Measurements from ENCODE around the gene HOXA3. TPM values are rescaled to one million over a fixed set of nuclear protein-coding genes. Genes with fewer than 3 reads are reported as not detected.

HOXA3 gene
- total and polyA plus RNA-seq, 9 of the 15 experiments (the other 6 are each of a cell fraction or from before 2014, with no cell fraction given) = 0.04 to 0.13 TPM; not detected in 7

DNA sequence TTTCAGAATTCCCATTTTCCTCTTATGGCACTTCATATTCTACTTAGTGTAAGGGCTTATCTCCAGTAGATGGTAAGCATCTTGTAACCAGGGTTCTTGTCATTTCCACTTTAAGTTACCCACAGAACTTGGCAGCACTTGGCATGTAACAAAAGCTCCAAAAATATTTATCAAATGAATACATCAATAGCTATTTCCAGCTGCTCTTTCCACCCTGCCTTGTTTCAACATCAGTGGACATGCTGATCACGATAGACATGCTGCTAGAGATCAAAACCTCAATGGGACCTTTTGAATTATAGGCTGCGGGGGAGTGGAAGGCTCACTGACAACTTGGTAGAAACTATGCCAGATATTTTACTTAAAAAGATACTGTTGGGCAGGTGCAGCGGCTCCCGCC, 89.4 kb downstream of the HOXA3 start:
- no peak overlapping the region for H3K4me2 ChIP-seq (ENCODE audit: insufficient read depth, low read length)
- no peak overlapping the region for H3K4me3 ChIP-seq
- no TSS peak for BruUV-seq (replicated peaks)
- no peak for TF ChIP-seq DNMT1 (IDR thresholded peaks at IDR 0.05)
- TF ChIP-seq PCBP1 (IDR thresholded peaks at IDR 0.05; ENCODE audit: low read depth, low read length, poor library complexity, severe bottlenecking) = no peak
- no peak for TF ChIP-seq HDAC3 (IDR thresholded peaks at IDR 0.05; ENCODE audit: borderline replicate concordance, partially characterized antibody)
- TF ChIP-seq, protein P1, sequence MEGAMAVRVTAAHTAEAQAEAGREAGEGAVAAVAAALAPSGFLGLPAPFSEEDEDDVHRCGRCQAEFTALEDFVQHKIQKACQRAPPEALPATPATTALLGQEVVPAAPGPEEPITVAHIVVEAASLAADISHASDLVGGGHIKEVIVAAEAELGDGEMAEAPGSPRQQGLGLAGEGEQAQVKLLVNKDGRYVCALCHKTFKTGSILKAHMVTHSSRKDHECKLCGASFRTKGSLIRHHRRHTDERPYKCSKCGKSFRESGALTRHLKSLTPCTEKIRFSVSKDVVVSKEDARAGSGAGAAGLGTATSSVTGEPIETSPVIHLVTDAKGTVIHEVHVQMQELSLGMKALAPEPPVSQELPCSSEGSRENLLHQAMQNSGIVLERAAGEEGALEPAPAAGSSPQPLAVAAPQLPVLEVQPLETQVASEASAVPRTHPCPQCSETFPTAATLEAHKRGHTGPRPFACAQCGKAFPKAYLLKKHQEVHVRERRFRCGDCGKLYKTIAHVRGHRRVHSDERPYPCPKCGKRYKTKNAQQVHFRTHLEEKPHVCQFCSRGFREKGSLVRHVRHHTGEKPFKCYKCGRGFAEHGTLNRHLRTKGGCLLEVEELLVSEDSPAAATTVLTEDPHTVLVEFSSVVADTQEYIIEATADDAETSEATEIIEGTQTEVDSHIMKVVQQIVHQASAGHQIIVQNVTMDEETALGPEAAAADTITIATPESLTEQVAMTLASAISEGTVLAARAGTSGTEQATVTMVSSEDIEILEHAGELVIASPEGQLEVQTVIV (CRISPR knock-in tag; IDR thresholded peaks at IDR 0.05; ENCODE audit: borderline replicate concordance) = no peak
- no peak for TF ChIP-seq TBL1XR1 (IDR thresholded peaks at IDR 0.05; ENCODE audit: low read length in 2 of 2)
- TF ChIP-seq, protein P2, sequence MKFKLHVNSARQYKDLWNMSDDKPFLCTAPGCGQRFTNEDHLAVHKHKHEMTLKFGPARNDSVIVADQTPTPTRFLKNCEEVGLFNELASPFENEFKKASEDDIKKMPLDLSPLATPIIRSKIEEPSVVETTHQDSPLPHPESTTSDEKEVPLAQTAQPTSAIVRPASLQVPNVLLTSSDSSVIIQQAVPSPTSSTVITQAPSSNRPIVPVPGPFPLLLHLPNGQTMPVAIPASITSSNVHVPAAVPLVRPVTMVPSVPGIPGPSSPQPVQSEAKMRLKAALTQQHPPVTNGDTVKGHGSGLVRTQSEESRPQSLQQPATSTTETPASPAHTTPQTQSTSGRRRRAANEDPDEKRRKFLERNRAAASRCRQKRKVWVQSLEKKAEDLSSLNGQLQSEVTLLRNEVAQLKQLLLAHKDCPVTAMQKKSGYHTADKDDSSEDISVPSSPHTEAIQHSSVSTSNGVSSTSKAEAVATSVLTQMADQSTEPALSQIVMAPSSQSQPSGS (CRISPR knock-in tag; IDR thresholded peaks at IDR 0.05) = no peak
- no peak for TF ChIP-seq GTF2E2 (tag; IDR thresholded peaks at IDR 0.05)
- no peak overlapping the region for H2AFZ ChIP-seq (ENCODE audit: low read depth, low read length)
- DNase-seq (ENCODE audit: extremely low read depth in 1 of 4, low spot score in 3 of 4) (no peak), ATAC-seq (no peak), FAIRE-seq (no peak)
- H4K20me1 ChIP-seq (replicated peaks; ENCODE audit: control insufficient read depth, insufficient read depth, low read length) = no peaks in the 10 kb centered on the region
- POLR2A ChIA-PET = no interaction called here
- intact Hi-C loops (cut with micrococcal nuclease) = no loop called here
- H3K9ac ChIP-seq (ENCODE audit: insufficient read depth in 1 of 2, low read depth in 2 of 2, low read length in 2 of 2) = no peak overlapping the region
- CTCF ChIA-PET (ENCODE audit: low intra/inter-chr PET ratio) = no interaction called here
- H3K27me3 ChIP-seq (ENCODE audit: control insufficient read depth in 2 of 2, insufficient read depth in 2 of 2, low read length in 2 of 2) = no peaks in the 10 kb centered on the region; a peak in 2 of 5 replicates
- no peaks in the 10 kb centered on the region for H3K9me3 ChIP-seq (replicated peaks; ENCODE audit: control insufficient read depth, insufficient read depth, low read depth, low read length)
- no peaks in the 10 kb centered on the region for H3K79me2 ChIP-seq (ENCODE audit: control insufficient read depth, insufficient read depth, low read length)
- 6% methylated on average over 4 of the region's 4 CpGs for WGBS (ENCODE audit: insufficient coverage, low coverage, missing lambda C conversion rate)
- H3K36me3 ChIP-seq (ENCODE audit: control insufficient read depth, insufficient read depth, low read length) = no peaks in the 10 kb centered on the region
- in situ Hi-C loops (cut with MboI) = no loop called here
- no peaks in the 10 kb centered on the region for H3K9me1 ChIP-seq (ENCODE audit: control insufficient read depth, insufficient read depth, low read length)
- H3K27ac ChIP-seq (ENCODE audit: extremely low read depth, low read depth, low read length) = no peak overlapping the region
- no peaks in the 10 kb centered on the region for H3K4me1 ChIP-seq (replicated peaks in 1 of 2; ENCODE audit: control insufficient read depth in 2 of 2, insufficient read depth in 2 of 2, low read length in 2 of 2)

MicroRNA genes within 50 kb of the gene (microRNA counts, 767-probe panel; counts per million panel counts)
- microRNA hsa-miR-196b-5p = not detected

Small RNAs within 50 kb of the gene (microRNA-seq; reads per million reads assigned to microRNA genes)
- not detected for gene MIR196B (ENCODE audit: borderline microRNAs expressed)

Small RNAs within 50 kb of the gene (small RNA-seq; reads per million reads assigned to genes)
- not detected for gene AC004080.5
- not detected for gene RF01977
- gene RF02140 = not detected
- not detected for gene RF02141

Other genes starting within 250 kb of the HOXA3 start
Only the 7 nearest of the 11 such genes appear.
- not detected in 2 replicates for gene HOXA4, start 21.8 kb downstream of the HOXA3 start, total RNA-seq (2014; rRNA removed)
- not detected in 2 replicates for gene HOXA4, start 21.8 kb downstream of the HOXA3 start, total RNA-seq (2014; rRNA removed; fragmentation: Illumina TruSeq; extraction: Trizol)
- gene HOXA4, start 21.8 kb downstream of the HOXA3 start, total RNA-seq (2015; rRNA removed; fragmentation: Illumina TruSeq; extraction: Trizol) = not detected in 2 replicates
- not detected in 2 replicates for gene HOXA4, start 21.8 kb downstream of the HOXA3 start, total RNA-seq (2021)
- gene HOXA4, start 21.8 kb downstream of the HOXA3 start, polyA plus RNA-seq (2011; rRNA removed) = not detected in 2 replicates
- gene HOXA4, start 21.8 kb downstream of the HOXA3 start, polyA plus RNA-seq (2014; fragmentation: Illumina TruSeq; extraction: Trizol) = not detected in 2 replicates
- not detected for gene HOXA4, start 21.8 kb downstream of the HOXA3 start, polyA plus RNA-seq (2014; fragmentation: Nextera tagmentation; extraction: Ambion mirVana)
- not detected in 2 replicates for gene HOXA4, start 21.8 kb downstream of the HOXA3 start, polyA plus RNA-seq (2014; rRNA removed)
- gene HOXA5, start 8.9 kb downstream of the HOXA3 start, total RNA-seq (2014; rRNA removed) = not detected in 2 replicates
- not detected in 2 replicates for gene HOXA5, start 8.9 kb downstream of the HOXA3 start, total RNA-seq (2014; rRNA removed; fragmentation: Illumina TruSeq; extraction: Trizol)
- gene HOXA5, start 8.9 kb downstream of the HOXA3 start, total RNA-seq (2015; rRNA removed; fragmentation: Illumina TruSeq; extraction: Trizol) = not detected in 2 replicates
- not detected in 2 replicates for gene HOXA5, start 8.9 kb downstream of the HOXA3 start, total RNA-seq (2021)
- 0.13 TPM in 1 of 2 replicates, not detected in the other for gene HOXA5, start 8.9 kb downstream of the HOXA3 start, polyA plus RNA-seq (2011; rRNA removed)
- gene HOXA5, start 8.9 kb downstream of the HOXA3 start, polyA plus RNA-seq (2014; fragmentation: Illumina TruSeq; extraction: Trizol) = not detected in 2 replicates
- not detected for gene HOXA5, start 8.9 kb downstream of the HOXA3 start, polyA plus RNA-seq (2014; fragmentation: Nextera tagmentation; extraction: Ambion mirVana)
- gene HOXA5, start 8.9 kb downstream of the HOXA3 start, polyA plus RNA-seq (2014; rRNA removed) = not detected in 2 replicates
- gene HOXA6, start 4.8 kb downstream of the HOXA3 start, total RNA-seq (2014; rRNA removed) = not detected in 2 replicates
- not detected in 2 replicates for gene HOXA6, start 4.8 kb downstream of the HOXA3 start, total RNA-seq (2014; rRNA removed; fragmentation: Illumina TruSeq; extraction: Trizol)
- not detected in 2 replicates for gene HOXA6, start 4.8 kb downstream of the HOXA3 start, total RNA-seq (2015; rRNA removed; fragmentation: Illumina TruSeq; extraction: Trizol)
- gene HOXA6, start 4.8 kb downstream of the HOXA3 start, total RNA-seq (2021) = not detected in 2 replicates
- not detected in 2 replicates for gene HOXA6, start 4.8 kb downstream of the HOXA3 start, polyA plus RNA-seq (2011; rRNA removed)
- gene HOXA6, start 4.8 kb downstream of the HOXA3 start, polyA plus RNA-seq (2014; fragmentation: Illumina TruSeq; extraction: Trizol) = not detected in 2 replicates
- not detected for gene HOXA6, start 4.8 kb downstream of the HOXA3 start, polyA plus RNA-seq (2014; fragmentation: Nextera tagmentation; extraction: Ambion mirVana)
- not detected in 2 replicates for gene HOXA6, start 4.8 kb downstream of the HOXA3 start, polyA plus RNA-seq (2014; rRNA removed)
- not detected in 2 replicates for gene HOXA7, start 4.1 kb upstream of the HOXA3 start, total RNA-seq (2014; rRNA removed)
- not detected in 2 replicates for gene HOXA7, start 4.1 kb upstream of the HOXA3 start, total RNA-seq (2014; rRNA removed; fragmentation: Illumina TruSeq; extraction: Trizol)
- not detected in 2 replicates for gene HOXA7, start 4.1 kb upstream of the HOXA3 start, total RNA-seq (2015; rRNA removed; fragmentation: Illumina TruSeq; extraction: Trizol)
- not detected in 2 replicates for gene HOXA7, start 4.1 kb upstream of the HOXA3 start, total RNA-seq (2021)
- not detected in 2 replicates for gene HOXA7, start 4.1 kb upstream of the HOXA3 start, polyA plus RNA-seq (2011; rRNA removed)
- gene HOXA7, start 4.1 kb upstream of the HOXA3 start, polyA plus RNA-seq (2014; fragmentation: Illumina TruSeq; extraction: Trizol) = not detected in 2 replicates
- gene HOXA7, start 4.1 kb upstream of the HOXA3 start, polyA plus RNA-seq (2014; fragmentation: Nextera tagmentation; extraction: Ambion mirVana) = not detected
- not detected in 2 replicates for gene HOXA7, start 4.1 kb upstream of the HOXA3 start, polyA plus RNA-seq (2014; rRNA removed)
- gene HOXA9, start 13.0 kb upstream of the HOXA3 start, total RNA-seq (2014; rRNA removed) = not detected in 2 replicates
- not detected in 2 replicates for gene HOXA9, start 13.0 kb upstream of the HOXA3 start, total RNA-seq (2014; rRNA removed; fragmentation: Illumina TruSeq; extraction: Trizol)
- not detected in 2 replicates for gene HOXA9, start 13.0 kb upstream of the HOXA3 start, total RNA-seq (2015; rRNA removed; fragmentation: Illumina TruSeq; extraction: Trizol)
- not detected in 2 replicates for gene HOXA9, start 13.0 kb upstream of the HOXA3 start, total RNA-seq (2021)
- gene HOXA9, start 13.0 kb upstream of the HOXA3 start, polyA plus RNA-seq (2011; rRNA removed) = not detected in 2 replicates
- not detected in 2 replicates for gene HOXA9, start 13.0 kb upstream of the HOXA3 start, polyA plus RNA-seq (2014; fragmentation: Illumina TruSeq; extraction: Trizol)
- gene HOXA9, start 13.0 kb upstream of the HOXA3 start, polyA plus RNA-seq (2014; fragmentation: Nextera tagmentation; extraction: Ambion mirVana) = not detected
- not detected in 2 replicates for gene HOXA9, start 13.0 kb upstream of the HOXA3 start, polyA plus RNA-seq (2014; rRNA removed)
- not detected in 2 replicates for gene HOXA10, start 21.7 kb upstream of the HOXA3 start, total RNA-seq (2014; rRNA removed)
- not detected in 2 replicates for gene HOXA10, start 21.7 kb upstream of the HOXA3 start, total RNA-seq (2014; rRNA removed; fragmentation: Illumina TruSeq; extraction: Trizol)
- gene HOXA10, start 21.7 kb upstream of the HOXA3 start, total RNA-seq (2015; rRNA removed; fragmentation: Illumina TruSeq; extraction: Trizol) = not detected in 2 replicates
- not detected in 2 replicates for gene HOXA10, start 21.7 kb upstream of the HOXA3 start, total RNA-seq (2021)
- not detected in 2 replicates for gene HOXA10, start 21.7 kb upstream of the HOXA3 start, polyA plus RNA-seq (2011; rRNA removed)
- not detected in 2 replicates for gene HOXA10, start 21.7 kb upstream of the HOXA3 start, polyA plus RNA-seq (2014; fragmentation: Illumina TruSeq; extraction: Trizol)
- gene HOXA10, start 21.7 kb upstream of the HOXA3 start, polyA plus RNA-seq (2014; fragmentation: Nextera tagmentation; extraction: Ambion mirVana) = not detected
- gene HOXA10, start 21.7 kb upstream of the HOXA3 start, polyA plus RNA-seq (2014; rRNA removed) = not detected in 2 replicates
- gene HOXA11, start 32.6 kb upstream of the HOXA3 start, total RNA-seq (2014; rRNA removed) = not detected in 2 replicates
- not detected in 2 replicates for gene HOXA11, start 32.6 kb upstream of the HOXA3 start, total RNA-seq (2014; rRNA removed; fragmentation: Illumina TruSeq; extraction: Trizol)
- gene HOXA11, start 32.6 kb upstream of the HOXA3 start, total RNA-seq (2015; rRNA removed; fragmentation: Illumina TruSeq; extraction: Trizol) = not detected in 2 replicates
- gene HOXA11, start 32.6 kb upstream of the HOXA3 start, total RNA-seq (2021) = not detected in 2 replicates
- not detected in 2 replicates for gene HOXA11, start 32.6 kb upstream of the HOXA3 start, polyA plus RNA-seq (2011; rRNA removed)
- gene HOXA11, start 32.6 kb upstream of the HOXA3 start, polyA plus RNA-seq (2014; fragmentation: Illumina TruSeq; extraction: Trizol) = not detected in 2 replicates
- gene HOXA11, start 32.6 kb upstream of the HOXA3 start, polyA plus RNA-seq (2014; fragmentation: Nextera tagmentation; extraction: Ambion mirVana) = not detected
- gene HOXA11, start 32.6 kb upstream of the HOXA3 start, polyA plus RNA-seq (2014; rRNA removed) = not detected in 2 replicates

All from K562 (cell line).